Ishikawa (cell line): ENCODE measurements around the gene TECTA.

ENCODE experiments used
- CEBPB ChIP-seq: IDR thresholded peaks from 2 replicates; pipeline ENCODE4 v1.6.1; 2012
- CREB1 ChIP-seq: IDR thresholded peaks from 2 replicates; pipeline ENCODE4 v1.6.1; 2012; ENCODE audit warnings: low read depth
- EGR1 ChIP-seq: IDR thresholded peaks from 2 replicates; pipeline ENCODE4 v1.6.1; 2012
- EP300 ChIP-seq: IDR thresholded peaks from 2 replicates; pipeline ENCODE4 v1.6.1; 2012; ENCODE audit warnings: borderline replicate concordance
- FOXM1 ChIP-seq: IDR thresholded peaks from 2 replicates; pipeline ENCODE4 v1.6.1; 2012; ENCODE audit warnings: low read depth, borderline replicate concordance
- NFIC ChIP-seq: IDR thresholded peaks from 2 replicates; pipeline ENCODE4 v1.6.1; 2012
- RAD21 ChIP-seq: IDR thresholded peaks from 2 replicates; pipeline ENCODE4 v1.6.1; 2012; ENCODE audit warnings: low read depth
- REST ChIP-seq: IDR thresholded peaks from 2 replicates; pipeline ENCODE4 v1.6.1; 2012; ENCODE audit warnings: low read depth, mild to moderate bottlenecking
- TAF1 ChIP-seq: IDR thresholded peaks from 2 replicates; pipeline ENCODE4 v1.6.1; 2012; ENCODE audit warnings: low read depth, mild to moderate bottlenecking
- TCF12 ChIP-seq: IDR thresholded peaks from 2 replicates; pipeline ENCODE4 v1.6.1; 2012; ENCODE audit warnings: low read depth
- TEAD4 ChIP-seq: IDR thresholded peaks from 2 replicates; pipeline ENCODE4 v1.6.1; 2012
- USF1 ChIP-seq: IDR thresholded peaks from 2 replicates; pipeline ENCODE4 v1.6.1; 2012
- YY1 ChIP-seq: IDR thresholded peaks from 2 replicates; pipeline ENCODE4 v1.6.1; 2012; ENCODE audit warnings: low read depth
- ZBTB7A ChIP-seq: IDR thresholded peaks from 2 replicates; pipeline ENCODE4 v1.6.1; 2012; ENCODE audit warnings: low read depth
- TF ChIP-seq, protein P1 (sequence below): IDR thresholded peaks from 2 replicates; pipeline ENCODE4 v1.6.1; 2012

TECTA gene

GRCh38 chr11:121157756-121158155 is 56.7 kb downstream of the TECTA start:
- TF ChIP-seq CEBPB (no peak), EGR1 (no peak), TEAD4 (no peak), EP300 (no peak), ZBTB7A (no peak), RAD21 (no peak), NFIC (no peak)

- TF ChIP-seq RAD21 (no peak), EGR1 (no peak), ZBTB7A (no peak), NFIC (no peak), TCF12 (no peak), EP300 (no peak), REST (no peak), TAF1 (no peak)
- TF ChIP-seq, protein P1, sequence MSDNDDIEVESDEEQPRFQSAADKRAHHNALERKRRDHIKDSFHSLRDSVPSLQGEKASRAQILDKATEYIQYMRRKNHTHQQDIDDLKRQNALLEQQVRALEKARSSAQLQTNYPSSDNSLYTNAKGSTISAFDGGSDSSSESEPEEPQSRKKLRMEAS, result no peak
Measured at GRCh38 chr11:121159741-121160140, 58.7 kb downstream of the TECTA start.

DNA sequence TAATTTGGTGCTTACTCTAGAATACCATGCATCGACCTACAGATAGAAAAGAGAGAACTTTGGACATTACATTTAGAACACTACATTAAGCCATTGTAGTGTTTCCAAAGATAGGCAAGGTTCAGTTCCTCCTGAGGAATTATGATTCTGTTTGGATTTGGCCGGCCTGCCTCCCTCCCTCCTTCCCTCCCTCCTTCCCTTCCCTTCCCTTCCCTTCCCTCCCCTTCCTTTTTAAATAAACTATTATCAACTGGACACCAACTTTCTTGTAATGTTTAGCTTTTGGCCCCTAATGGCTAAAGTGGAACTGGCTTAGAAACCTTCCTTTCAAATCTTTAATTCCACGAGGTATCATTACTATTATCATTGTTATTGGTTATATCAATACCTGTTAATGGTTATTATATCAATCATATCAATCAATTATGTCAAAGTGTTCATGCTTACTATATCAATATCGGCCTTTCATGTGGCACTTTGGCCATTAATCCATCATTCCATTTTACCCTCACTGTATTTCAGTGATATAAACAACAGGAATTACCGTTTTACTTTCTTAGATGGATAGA is 60.4 kb downstream of the TECTA start:
- no peak for TF ChIP-seq ZBTB7A
- TF ChIP-seq CREB1, result no peak
- TF ChIP-seq REST, result no peak
- TF ChIP-seq EP300, result no peak
- no peak for TF ChIP-seq YY1
- TF ChIP-seq, protein P1, result no peak
- TF ChIP-seq NFIC, result no peak
- no peak for TF ChIP-seq CEBPB
- no peak for TF ChIP-seq TCF12

- TF ChIP-seq NFIC, result no peak
Measured at GRCh38 chr11:121163658-121164308, 62.7 kb downstream of the TECTA start.

DNA sequence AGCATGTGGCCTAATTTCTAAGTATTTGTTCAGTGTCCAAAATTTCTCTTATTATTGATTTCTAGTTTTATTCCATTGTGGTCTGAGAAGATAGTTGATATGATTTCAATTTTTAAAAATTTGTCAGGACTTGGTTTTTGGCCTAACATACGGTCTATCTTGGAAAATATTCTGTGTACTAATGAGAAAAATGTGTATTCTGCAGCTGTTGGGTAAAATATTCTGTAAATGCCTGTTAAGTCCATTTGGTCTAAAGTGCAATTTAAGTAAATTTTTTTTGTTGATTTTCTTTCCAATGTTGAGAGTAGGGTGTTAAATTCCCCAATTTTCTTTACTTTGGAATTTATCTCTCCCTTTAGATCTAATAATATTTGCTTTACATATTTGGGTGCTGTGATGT is 78.3 kb downstream of the TECTA start:
- no peak for TF ChIP-seq TEAD4
- no peak for TF ChIP-seq TAF1
- TF ChIP-seq EGR1, result no peak
- no peak for TF ChIP-seq YY1
- TF ChIP-seq TCF12, result no peak
- TF ChIP-seq RAD21, result no peak
- TF ChIP-seq, protein P1, result no peak
- no peak for TF ChIP-seq REST
- no peak for TF ChIP-seq EP300
- no peak for TF ChIP-seq CEBPB
- TF ChIP-seq ZBTB7A, result no peak
- no peak for TF ChIP-seq CREB1
- no peak for TF ChIP-seq NFIC
- TF ChIP-seq FOXM1, result no peak
- TF ChIP-seq USF1, result no peak
